ENCODE data around the gene DNLZ.
A peak's percentile ranks its signal among the peaks of the same experiment; 100 is the strongest.

Gene DNLZ

GRCh38 chr9:136343121-136343883 lies 20.2 kb downstream of the DNLZ start:
- DNase-seq (ENCODE audit: low spot score), result no peak

GRCh38 chr9:136342181-136343120 lies 21.1 kb downstream of the DNLZ start:
- DNase-seq (ENCODE audit: low spot score), result peak; percentile 80

GRCh38 chr9:136341769-136342168 lies 21.8 kb downstream of the DNLZ start:
- no peak for DNase-seq (ENCODE audit: low spot score)

- no peak for DNase-seq (ENCODE audit: low spot score)
Observed at GRCh38 chr9:136341042-136341655, 22.4 kb downstream of the DNLZ start.

GRCh38 chr9:136340356-136341041 lies 23.0 kb downstream of the DNLZ start:
- no peak for DNase-seq (ENCODE audit: low spot score)

GRCh38 chr9:136339958-136340310 lies 23.6 kb downstream of the DNLZ start:
- DNase-seq (ENCODE audit: low spot score), result no peak

- DNase-seq (ENCODE audit: low spot score), result peak; percentile 55
Observed at GRCh38 chr9:136339173-136339957, 24.2 kb downstream of the DNLZ start.

- DNase-seq (ENCODE audit: low spot score), result no peak
Observed at GRCh38 chr9:136338511-136338910, 25.0 kb downstream of the DNLZ start.

GRCh38 chr9:136337416-136338395 lies 25.8 kb downstream of the DNLZ start:
- DNase-seq (ENCODE audit: low spot score), result no peak

- no peak for DNase-seq (ENCODE audit: low spot score)
Observed at GRCh38 chr9:136336881-136337280, 26.7 kb downstream of the DNLZ start.

GRCh38 chr9:136336156-136336870 lies 27.2 kb downstream of the DNLZ start:
- no peak for DNase-seq (ENCODE audit: low spot score)

GRCh38 chr9:136335296-136336155 lies 28.0 kb downstream of the DNLZ start:
- no peak for DNase-seq (ENCODE audit: low spot score)

- no peak for DNase-seq (ENCODE audit: low spot score)
Observed at GRCh38 chr9:136334541-136334940, 29.0 kb downstream of the DNLZ start.

- no peak for DNase-seq (ENCODE audit: low spot score)
Observed at GRCh38 chr9:136333486-136333885, 30.1 kb downstream of the DNLZ start.

GRCh38 chr9:136333045-136333444 lies 30.5 kb downstream of the DNLZ start:
- DNase-seq (ENCODE audit: low spot score), result no peak

- DNase-seq (ENCODE audit: low spot score), result no peak
Observed at GRCh38 chr9:136332482-136332983, 31.0 kb downstream of the DNLZ start.

GRCh38 chr9:136331556-136332481 lies 31.7 kb downstream of the DNLZ start:
- no peak for DNase-seq (ENCODE audit: low spot score)
